HG03460 (cell line): ENCODE measurements around the gene ALKBH5.

Experiments
- ATAC-seq: cut with Tn5 transposase; IDR thresholded peaks from one replicate; pipeline ENCODE4 v1.9.1; 2021; ENCODE audit not compliant: unreplicated experiment

ALKBH5 gene

GRCh38 chr17:18183334-18184142 is at the start of gene ALKBH5:
Gene ALKBH5, plus strand, starts transcription at chr17:18183828. Its CDS starts 416 bp downstream, at chr17:18184244.
- peak; percentile 69 for ATAC-seq

- no peak for ATAC-seq
Observed at GRCh38 chr17:18136357-18136756, 47.3 kb upstream of the ALKBH5 start.

DNA sequence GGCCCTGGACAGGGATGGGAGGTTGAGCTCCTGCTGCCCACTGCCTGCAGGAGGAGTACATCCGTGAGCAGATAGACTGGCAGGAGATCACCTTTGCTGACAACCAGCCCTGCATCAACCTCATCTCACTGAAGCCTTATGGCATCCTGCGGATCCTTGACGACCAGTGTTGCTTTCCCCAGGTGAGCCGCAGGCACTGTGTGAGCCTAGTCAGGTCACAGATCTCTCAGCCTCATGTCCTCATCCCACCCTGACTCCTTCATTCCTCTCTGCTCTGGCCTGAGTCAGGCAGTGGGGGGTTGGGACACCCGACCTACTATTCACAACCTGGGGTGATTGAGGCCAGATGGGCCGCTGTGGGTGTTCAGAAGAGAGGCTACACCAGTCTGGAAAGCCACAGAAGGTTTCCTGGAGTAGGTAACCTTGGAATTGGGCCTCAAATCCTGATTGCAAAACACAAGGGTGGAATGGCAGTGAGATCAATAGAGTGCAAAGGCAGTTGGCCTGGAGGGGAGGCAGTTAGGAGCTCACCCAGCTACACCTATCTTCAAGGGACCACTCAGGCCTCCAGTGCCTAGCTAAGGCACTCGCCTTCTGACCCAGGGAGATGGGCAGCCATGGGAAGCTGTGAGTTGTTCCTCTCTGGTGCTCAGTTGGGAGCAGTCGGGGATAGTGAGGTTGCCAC is 45.4 kb upstream of the ALKBH5 start:
- no peak for ATAC-seq

DNA sequence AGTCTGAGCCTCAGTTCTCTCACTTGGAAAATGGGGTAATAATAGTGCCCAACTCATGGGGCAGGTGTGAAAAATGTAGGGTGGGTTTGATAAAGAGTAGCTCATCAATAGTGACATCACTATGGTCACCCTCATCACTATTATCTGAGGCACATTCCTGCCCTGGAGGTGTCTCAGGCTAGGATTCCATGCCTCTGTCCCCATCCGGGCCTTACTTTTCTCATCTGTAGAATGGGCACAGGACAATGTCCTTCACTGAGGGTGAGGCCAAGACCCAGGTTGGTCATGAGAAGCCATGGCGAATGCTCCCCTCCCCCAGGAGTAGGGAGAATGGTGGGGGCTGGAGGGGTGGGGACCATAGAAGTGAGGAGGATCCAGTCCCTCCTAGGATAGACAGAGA is 44.5 kb upstream of the ALKBH5 start:
- ATAC-seq, result no peak

- no peak for ATAC-seq
Observed at GRCh38 chr17:18139498-18139897, 44.1 kb upstream of the ALKBH5 start.

DNA sequence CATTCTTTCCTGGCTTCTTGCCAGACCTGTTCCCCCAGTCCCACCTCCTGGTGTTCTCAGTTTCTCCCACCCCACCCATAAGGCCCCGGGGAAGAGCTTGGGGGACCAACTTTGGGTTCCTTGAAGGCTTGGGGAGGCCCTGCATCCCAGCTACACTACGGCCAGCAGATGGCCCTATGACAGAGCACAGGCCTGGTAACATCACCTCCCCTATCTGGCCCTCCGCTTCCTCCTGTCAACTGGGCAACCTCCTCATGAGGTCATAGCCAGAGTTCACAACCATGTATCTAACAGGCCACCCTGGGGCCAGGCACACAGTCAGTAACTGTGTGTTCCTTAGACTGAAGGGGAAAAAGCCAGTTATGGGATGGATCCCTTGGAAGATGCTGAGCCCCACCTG is 43.7 kb upstream of the ALKBH5 start:
- no peak for ATAC-seq

GRCh38 chr17:18140648-18141047 is 43.0 kb upstream of the ALKBH5 start:
- ATAC-seq, result no peak

DNA sequence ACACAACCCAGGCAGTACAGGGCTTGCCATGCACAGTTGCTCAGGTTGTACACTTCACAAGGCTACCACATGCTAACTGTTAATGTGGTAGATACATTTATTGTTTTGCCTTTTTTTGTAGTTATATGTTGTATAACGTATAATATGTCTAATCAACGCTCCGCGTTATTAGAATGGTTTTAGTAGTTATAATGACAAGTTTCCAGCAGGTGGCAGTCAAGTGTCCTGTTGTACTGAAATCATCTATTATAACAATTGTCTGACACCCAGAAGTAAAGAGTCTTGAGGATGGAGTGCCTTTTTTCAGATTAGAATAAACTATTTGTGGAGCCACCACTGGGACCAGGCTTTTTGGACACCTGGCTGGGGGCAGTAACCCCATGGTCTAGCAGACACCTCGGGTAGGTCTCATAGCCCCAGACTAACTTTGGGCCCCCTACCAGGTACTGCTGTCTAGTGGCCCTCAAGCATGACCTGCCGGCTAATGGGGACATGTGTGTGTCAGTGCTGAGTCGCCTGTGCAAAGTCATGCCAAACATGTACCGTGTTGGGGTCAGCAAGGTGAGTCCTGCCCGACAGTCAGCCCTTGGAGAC is 42.3 kb upstream of the ALKBH5 start:
- ATAC-seq, result no peak

GRCh38 chr17:18142417-18142816 is 41.2 kb upstream of the ALKBH5 start:
- no peak for ATAC-seq

- ATAC-seq, result no peak
Observed at GRCh38 chr17:18143044-18143936, 40.3 kb upstream of the ALKBH5 start.

DNA sequence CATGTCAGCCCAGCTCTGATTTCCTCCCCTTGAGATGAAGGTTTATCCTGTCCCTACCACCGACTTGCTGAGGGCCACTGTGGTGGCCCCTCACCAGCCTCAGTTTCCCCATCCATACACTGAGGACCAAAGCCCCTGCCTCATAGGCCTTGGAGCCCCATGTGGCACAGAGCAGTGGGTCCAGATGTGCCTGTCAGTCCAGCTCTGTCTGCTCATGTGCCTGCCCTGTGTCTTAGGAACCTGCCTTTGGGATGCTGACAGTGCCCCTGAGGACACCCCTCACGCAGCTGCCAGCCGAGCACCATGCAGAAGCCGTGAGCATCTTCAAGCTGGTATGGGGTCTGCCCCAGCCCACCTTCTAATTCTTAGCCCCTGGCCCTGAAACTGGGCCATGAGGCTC is 39.4 kb upstream of the ALKBH5 start:
- no peak for ATAC-seq

DNA sequence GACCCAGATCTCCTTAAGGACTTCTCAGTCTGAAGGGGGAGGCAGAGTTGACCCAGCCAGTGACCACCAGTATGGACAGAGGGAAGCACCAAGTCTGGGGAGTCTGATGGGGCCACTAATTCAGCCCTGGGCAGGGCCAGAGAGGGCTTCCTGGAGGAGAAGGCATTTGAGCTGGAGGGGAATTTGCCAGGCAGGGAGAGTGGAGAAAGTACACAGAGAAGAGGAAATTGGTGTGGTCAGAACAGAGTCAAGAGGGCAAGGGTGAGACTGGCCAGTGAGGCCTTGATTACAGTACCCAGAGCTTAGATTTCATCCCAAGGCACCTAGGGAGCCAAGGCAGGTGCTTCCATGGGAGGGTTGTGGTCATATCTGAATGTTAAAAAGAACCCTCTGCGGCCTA is 38.8 kb upstream of the ALKBH5 start:
- no peak for ATAC-seq

GRCh38 chr17:18145811-18146210 is 37.8 kb upstream of the ALKBH5 start:
- no peak for ATAC-seq

GRCh38 chr17:18146259-18146658 is 37.4 kb upstream of the ALKBH5 start:
- no peak for ATAC-seq

DNA sequence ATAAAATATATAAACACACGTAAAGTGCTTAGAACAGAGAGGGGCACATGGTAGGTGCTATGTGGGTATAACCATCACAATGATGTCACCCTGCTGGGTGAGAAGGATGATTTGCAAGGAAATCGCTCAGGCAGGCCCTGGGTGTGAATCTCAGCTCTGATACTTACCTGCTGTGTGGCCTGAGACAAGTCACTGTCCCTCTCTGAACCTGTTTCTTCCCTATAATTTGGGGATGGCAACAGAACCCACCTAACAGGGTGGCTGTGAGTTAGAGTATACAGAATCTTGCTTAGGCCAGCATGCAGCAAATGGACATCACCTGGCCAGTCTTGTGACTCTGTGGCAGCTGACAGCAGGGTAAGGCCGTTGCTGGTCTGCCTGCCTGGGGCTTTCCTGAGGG is 36.6 kb upstream of the ALKBH5 start:
- no peak for ATAC-seq

- ATAC-seq, result no peak
Observed at GRCh38 chr17:18148586-18148985, 35.0 kb upstream of the ALKBH5 start.

DNA sequence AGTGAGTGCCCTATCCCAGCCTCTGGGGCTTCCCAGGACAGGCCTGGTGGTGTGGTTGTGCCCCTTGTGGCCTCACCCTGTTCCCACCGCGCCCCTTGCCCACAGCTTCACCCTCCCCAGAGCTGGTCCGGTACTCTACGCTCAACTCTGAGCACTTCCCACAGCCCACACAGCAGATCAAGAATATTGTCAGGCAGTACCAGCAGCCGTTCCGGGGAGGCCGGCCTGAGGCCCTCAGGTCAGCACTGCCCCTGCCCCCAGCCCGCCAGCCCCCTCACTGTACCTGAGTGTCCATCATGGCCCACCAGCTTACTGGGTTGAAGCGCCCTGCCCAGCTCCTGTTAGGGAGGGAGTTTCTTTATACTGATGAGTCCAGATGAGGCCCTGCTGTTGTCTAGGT is 32.3 kb upstream of the ALKBH5 start:
- no peak for ATAC-seq

DNA sequence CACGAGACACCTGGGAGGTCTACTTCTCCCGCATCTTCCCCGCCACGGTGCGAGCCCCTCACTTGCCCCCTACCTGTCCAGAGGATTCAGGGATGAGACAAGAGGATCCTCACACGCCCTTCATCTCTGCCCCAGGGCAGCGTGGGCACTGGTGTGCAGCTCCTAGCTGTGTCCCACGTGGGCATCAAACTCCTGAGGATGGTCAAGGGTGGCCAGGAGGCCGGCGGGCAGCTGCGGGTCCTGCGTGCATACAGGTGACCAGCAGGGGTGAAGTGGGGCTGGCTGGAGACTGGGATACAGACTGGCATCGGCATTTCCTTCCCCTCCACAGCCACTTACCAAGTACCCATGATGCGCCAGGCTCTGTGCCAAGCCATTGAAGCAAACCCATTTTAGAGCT is 28.4 kb upstream of the ALKBH5 start:
- ATAC-seq, result no peak

GRCh38 chr17:18156171-18156975 is 27.3 kb upstream of the ALKBH5 start:
- ATAC-seq, result no peak

DNA sequence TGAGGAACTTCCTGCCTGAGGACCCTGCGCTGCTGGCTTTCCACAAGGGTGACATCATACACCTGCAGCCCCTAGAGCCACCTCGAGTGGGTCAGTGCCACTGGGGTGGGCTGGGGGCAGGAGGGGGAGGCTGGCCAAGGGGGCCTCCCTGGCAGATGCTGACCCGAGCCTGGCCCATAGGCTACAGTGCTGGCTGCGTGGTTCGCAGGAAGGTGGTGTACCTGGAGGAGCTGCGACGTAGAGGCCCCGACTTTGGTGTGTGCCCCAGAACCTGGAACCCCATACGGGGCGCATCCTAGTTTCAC is 26.7 kb upstream of the ALKBH5 start:
- ATAC-seq, result no peak
